GM19023 (cell line): ENCODE measurements around the gene TRAPPC3.
"Not testable (repeated sequence)": the region's sequence is repeated elsewhere in the genome, so short reads cannot be mapped to it uniquely, and the experiment has no call there.

Experiments used
- ATAC-seq: cut with Tn5 transposase; IDR thresholded peaks from one replicate; pipeline ENCODE4 v1.9.1; 2021; ENCODE audit warnings: mild to moderate bottlenecking, moderate library complexity; ENCODE audit not compliant: unreplicated experiment

The TRAPPC3 gene

DNA sequence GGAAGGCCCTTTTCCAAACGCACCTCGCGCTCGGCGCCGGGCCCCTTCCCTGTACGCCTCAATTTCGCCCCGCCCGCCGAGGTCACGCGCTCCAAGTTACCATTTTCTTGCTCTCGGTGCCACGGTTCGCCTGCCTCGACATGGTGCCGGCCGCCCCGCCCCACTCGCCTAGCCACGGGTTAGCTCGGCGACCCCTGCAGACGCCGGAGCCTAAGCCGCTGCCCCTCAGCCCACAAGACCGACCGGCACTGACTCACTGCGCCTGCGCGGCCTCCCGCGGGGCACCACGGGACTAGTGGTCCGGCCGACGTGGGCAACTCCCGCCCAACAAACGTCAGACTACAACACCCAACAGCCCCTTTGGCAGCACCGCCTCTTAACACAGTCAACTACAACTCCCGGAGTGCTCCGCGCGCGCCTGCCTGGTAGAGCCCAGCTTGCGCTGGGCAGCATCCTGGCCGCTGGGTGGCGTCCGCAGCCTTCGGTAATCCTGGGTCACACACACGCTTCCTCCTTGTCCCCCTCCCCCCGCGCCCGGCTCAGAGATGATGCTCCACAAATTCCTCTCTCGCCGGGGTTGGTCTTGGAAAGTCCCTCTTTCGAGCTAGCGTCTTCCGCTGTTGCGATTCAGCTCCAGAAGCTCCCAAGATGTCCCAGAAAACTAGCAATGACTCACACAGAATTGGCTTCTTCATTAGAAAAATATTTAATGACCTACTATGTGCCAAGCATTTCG is at the start of gene TRAPPC3:
Gene TRAPPC3 (minus strand): TSS at position 250 of the 736 bp plus-strand sequence. CDS start 108 bp downstream, at position 142.
- peak; percentile 86 for ATAC-seq

DNA sequence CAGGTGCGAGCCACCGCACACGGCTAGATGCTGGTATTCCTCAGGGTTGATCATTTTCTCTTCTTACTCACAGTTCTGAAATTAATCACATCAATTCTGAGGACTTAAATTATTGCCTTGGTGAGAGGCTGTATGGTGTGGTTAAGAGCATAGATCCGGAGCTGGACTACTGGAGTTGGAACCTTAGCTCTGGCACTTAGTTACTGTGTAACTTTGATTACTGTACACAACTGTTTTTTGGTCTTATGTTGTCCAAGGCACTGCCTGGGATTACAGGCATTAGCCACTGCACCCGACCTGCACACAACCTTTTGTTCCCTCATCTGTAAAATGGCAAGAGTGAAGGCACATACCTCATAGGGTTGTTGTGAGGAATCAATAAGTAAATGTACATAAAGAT is 49.4 kb upstream of the TRAPPC3 start:
- no peak for ATAC-seq

DNA sequence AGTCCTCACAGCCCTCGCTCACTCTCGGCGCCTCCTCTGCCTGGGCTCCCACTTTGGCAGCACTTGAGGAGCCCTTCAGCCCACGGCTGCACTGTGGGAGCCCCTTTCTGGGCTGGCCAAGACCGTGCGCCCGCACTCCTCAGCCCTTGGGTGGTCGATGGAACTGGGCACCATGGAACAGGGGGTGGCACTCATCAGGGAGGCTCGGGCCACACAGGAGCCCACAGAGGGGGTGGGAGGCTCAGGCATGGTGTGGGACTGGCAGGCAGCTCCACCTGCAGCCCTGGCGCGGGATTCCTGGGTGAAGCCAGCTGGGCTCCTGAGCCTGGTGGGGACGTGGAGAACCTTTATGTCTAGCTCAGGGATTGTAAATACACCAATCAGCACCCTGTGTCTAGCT is 47.5 kb upstream of the TRAPPC3 start:
- not testable (repeated sequence) for ATAC-seq

DNA sequence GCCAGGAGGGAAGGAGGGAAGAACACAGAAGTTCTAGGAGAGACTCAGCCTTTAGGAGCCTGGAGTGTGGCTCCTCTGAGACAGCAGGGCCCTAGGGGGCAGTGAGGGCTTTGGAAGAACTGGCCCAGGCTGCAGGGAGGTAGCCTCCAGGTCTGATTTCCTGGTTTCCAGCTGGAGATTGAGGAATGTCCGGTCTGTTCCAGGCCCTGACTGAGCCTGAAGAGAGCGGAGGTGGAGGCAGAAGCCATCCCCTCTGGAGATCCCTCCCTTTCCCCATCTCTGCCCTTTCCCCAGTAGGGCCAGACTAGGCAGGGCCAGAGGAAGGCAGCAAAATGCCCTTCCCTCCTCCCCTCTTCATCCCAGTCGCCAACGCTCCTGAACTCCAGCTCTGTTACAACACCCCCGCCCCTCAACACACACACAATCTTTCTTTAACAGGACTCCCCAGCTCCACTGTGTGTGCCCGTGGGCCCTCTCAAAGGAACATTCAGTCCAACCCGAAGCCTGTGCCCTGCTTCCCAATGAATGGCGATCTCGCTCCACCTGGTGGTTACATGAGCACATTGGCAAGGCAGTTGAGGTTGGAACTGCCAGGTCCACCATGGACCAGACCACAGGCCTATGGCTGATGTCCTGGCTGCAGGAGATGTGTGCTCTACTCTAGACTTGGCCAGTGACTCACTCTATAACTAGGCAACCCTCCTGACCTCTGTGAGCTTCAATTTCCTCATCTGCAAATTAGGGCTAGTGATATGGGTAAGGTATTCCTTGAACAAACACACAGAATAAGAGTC is 38.7 kb upstream of the TRAPPC3 start:
- ATAC-seq, result peak; percentile 55

DNA sequence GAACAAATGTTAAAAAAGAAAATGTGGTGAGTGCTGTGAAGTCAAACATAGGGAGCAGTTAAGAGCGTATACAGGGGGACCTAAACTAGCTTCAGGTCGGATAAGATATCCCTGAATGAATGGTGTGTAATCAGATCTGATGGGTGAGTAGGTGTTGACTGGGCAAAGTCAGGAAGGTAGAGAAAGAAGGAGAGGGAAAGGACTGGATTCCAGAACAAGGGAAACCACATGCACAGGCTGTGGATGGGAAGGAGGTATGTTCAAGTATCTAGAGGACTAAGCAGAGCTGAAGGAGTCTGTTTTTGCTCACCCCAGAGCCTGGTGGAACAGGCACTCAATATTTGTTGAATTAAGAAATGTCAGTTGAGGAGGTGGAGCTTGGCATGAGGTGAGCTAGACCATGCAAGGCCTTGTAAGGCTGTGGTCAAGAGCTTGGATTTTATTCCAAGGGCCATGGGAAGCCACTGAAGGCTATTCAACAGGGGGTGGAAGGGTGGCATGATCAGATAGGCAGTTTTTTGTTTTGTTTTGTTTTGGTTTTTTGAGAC is 34.1 kb upstream of the TRAPPC3 start:
- no peak for ATAC-seq

DNA sequence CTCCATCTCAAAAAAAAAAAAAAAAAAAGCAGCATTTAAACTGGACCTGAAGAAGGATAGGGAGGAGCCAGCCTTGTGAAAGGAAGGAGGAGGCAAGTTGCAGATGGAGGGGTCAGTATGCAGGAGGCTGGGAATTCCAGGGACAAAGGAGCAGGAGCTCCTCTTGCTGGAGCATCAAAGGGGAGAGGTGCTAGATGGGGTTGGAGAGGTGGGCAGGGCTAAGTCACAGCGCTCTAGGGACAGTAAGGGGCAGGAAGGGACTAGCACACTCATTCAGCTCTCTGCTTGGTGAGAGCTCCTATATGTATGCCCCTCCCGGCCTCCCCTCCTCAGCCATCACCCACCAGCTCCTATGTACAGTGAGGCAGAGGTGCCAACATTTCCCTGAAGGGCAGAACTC is 33.4 kb upstream of the TRAPPC3 start:
- no peak for ATAC-seq

DNA sequence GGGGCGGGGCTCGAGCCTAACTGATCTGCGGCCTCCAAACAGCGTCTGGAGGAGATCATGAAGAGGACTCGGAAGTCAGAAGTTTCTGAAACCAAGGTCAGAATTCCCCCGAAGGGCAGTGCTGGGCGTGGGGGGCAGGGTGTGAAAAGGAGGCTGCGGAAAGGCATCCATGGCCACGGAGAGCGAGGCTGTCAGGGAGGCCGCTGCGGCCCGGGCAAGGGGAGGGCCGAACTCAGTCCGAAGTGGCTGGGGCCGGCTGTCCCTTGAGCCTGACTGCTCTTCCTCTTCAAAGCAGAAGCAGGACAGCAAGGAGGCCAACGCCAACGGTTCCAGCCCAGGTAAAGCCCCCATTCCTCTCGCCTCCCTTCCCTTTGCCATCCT is 29.9 kb upstream of the TRAPPC3 start:
- ATAC-seq, result no peak

DNA sequence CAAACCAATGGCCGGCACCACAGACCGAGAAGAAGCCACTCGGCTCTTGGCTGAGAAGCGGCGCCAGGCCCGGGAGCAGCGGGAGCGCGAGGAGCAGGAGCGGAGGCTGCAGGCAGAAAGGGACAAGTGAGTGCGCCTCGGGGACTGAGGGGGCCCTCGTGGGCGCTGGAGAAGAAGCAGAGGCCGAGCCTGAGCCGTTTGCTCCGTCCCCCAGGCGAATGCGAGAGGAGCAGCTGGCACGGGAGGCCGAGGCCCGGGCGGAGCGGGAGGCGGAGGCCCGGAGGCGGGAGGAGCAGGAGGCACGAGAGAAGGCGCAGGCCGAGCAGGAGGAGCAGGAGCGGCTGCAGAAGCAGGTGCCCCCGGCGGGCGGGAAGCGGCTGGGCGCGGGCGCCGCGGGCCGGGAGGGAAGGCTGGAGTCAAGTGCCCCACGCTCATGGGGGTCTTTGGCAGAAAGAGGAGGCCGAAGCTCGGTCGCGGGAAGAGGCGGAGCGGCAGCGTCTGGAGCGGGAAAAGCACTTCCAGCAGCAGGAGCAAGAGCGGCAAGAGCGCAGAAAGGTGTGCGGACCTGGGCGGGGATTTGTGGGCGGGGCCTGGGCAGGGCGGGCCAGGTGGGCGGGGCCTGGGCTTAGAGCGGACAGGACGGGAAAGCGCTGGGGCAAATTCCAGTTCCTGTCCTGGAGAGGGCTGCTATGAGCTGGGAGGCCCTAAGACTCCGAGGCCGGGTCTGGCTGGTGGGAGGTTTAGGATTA is 29.4 kb upstream of the TRAPPC3 start:
- no peak for ATAC-seq

DNA sequence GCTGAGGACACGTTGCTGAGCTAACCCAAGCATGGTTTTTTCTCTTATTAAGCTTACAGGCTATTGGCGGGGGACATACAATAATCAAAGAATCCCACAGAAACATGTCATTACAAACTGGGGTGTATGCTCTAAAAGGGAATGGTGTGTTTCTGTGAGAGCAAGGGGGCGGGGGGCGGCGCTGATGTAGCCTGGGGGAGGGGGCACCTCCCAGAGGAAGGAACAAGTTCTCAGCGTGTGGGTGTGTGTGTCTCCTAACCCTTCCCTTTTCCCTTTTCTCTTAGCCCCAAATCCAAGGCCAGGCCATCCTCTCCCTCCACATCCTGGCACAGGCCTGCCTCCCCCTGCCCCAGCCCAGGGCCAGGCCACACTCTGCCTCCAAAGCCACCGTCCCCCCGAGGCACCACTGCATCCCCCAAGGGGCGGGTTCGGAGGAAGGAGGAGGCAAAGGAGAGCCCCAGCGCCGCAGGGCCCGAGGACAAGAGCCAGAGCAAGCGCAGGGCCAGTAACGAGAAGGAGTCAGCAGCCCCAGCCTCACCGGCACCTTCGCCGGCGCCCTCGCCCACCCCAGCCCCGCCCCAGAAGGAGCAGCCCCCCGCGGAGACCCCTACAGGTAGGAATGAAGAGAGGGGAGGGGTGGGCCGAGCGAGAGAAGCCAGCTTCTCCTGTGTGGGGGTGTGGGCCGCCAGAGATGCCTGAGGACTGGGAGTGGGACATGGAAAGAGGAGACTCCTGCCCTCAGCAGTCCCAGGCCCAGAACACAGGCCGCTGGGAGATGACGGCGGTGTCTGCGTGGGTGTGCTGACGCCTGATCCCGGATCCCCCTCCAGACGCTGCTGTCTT is 28.5 kb upstream of the TRAPPC3 start:
- ATAC-seq, result no peak

DNA sequence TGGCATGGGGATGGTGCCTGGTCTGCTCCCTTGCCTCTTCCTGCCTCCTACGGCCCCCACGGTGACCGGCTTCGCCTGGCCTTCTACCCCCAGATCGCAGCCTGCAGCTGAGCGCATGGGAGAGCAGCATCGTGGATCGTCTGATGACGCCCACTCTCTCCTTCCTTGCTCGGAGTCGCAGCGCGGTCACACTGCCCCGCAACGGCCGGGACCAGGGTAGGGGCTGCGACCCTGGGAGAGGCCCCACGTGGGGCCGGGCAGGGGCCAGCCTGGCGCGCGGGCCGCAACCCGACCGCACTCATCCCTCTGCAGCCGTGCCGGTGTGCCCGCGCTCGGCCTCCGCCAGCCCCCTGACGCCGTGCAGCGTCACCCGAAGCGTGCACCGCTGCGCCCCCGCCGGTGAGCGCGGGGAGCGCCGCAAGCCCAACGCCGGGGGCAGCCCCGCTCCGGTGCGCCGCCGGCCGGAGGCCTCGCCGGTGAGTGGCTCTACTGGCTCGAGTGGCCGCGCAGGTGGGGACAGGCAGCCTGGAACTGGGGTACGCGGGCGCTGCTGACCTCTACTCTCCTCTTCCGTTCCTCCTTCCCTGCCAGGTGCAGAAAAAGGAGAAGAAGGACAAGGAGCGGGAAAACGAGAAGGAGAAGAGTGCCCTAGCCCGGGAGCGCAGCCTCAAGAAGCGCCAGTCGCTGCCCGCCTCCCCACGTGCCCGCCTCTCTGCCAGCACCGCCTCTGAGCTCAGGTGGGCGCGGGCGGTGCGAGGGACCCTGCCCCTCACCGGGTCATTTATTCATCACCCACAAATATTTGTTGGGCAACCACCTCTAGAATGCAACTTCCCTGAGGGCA is 27.0 kb upstream of the TRAPPC3 start:
- no peak for ATAC-seq

DNA sequence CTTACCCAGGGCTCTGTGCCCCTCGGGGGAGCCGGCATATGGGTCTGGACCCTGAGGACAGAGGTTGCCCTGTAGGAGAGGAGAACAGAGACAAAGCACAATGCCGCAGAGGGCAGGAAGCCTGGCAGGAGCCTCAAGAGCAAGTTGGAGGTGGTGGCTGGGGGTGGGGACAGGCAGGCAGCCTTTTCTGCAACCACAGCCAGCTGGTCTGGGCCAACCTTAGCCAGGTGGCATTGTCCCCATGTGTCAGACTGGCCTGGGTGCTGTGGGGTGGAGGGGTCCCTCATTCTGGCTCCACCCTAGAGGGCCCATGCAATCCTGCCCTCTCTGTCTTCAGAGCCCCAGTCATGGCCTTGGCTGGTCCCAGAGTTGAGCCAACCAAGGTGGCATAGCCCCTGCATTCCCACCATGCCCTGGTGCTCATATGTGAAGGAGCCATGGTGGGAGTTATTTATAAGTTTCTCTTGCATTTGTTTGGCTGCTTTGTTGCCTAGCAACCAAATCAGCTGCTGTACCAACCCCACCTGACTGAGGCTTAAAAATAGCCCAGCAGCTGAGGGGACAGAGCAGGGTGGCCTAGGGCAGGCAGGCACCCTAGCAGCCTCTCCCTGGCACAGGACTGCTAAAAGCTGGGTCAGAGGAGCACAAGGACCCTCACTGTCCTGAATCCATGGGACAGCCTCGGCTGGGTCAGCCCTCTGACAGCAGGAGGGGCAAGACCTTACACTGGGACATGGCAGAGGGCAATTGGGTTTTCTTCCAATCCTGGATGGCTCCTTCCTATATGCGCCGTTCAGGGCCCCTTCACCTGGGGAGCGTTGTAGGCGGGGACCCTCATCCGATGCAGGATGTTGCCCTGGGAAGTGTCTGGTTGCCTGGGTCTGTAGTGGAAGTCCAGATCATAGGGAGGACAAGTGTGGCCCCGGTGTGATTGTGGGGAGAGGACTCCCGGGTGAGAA is 26.1 kb upstream of the TRAPPC3 start:
- no peak for ATAC-seq

DNA sequence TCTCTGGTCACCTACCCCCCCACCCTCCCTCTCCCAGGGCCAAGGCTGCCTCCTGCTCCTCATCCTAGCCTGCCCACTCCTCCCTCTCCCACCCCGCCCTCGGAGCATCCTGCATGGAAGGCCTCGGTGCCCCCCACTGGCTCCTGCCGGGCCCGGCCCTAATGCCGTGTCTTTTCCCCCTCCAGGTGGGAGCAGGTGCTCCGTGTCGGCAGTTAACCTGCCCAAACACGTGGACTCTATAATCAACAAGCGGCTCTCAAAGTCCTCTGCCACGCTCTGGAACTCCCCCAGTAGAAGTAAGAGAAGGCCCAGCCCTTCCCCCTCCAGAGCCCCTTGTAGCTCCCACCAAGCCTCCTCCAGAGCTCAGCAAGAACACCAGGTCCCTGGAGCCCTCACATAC is 25.4 kb upstream of the TRAPPC3 start:
- no peak for ATAC-seq

DNA sequence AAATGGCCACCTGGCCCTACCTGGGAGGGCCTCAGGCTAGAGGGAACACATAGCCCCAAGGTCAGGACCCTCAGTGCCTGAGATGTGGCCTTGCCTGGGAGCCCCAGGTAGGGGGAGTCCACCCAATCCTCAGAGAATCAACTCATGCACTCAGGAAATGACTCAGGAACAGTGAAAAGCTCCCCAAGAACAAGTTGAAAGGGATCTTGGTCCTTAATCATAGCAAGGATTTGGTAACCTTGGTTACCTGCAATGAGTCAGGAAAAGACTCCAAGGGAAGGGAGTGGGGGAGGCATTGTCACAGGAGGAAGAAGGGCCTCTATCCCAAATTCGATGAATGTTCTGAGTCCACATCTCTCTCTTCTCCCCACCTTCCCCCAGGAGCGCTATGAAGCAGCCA is 23.7 kb upstream of the TRAPPC3 start:
- no peak for ATAC-seq

DNA sequence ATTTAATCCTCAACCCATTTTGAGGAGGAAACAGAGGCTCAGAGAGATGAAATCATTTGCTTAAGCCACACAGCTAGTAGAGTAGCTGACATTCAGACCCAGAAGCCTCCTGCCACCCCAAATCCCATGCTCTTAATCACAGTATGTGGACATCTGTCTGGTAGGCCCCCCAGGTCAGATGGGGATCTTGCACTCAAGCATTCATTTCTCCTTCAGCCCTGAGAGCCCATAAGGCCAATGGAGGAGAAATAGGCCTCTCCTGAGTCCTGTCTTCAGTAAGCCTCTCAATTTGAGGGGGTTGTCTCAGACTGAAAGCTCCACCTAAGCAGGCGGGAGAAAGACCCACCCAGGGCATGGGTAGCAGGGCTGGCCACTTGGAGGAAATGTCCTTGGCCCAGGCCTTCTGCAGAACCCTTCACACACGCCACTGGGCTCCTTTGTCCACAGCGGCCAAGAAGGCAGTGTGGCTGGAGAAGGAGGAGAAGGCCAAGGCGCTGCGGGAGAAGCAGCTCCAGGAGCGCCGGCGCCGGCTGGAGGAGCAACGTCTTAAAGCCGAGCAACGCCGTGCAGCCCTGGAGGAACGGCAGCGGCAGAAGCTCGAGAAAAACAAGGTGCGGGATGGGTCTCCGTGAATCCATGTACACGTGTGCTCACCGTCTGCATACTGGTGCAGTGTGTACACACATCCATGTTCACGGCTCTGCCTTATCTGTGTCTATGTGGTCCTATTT is 22.9 kb upstream of the TRAPPC3 start:
- ATAC-seq, result no peak

DNA sequence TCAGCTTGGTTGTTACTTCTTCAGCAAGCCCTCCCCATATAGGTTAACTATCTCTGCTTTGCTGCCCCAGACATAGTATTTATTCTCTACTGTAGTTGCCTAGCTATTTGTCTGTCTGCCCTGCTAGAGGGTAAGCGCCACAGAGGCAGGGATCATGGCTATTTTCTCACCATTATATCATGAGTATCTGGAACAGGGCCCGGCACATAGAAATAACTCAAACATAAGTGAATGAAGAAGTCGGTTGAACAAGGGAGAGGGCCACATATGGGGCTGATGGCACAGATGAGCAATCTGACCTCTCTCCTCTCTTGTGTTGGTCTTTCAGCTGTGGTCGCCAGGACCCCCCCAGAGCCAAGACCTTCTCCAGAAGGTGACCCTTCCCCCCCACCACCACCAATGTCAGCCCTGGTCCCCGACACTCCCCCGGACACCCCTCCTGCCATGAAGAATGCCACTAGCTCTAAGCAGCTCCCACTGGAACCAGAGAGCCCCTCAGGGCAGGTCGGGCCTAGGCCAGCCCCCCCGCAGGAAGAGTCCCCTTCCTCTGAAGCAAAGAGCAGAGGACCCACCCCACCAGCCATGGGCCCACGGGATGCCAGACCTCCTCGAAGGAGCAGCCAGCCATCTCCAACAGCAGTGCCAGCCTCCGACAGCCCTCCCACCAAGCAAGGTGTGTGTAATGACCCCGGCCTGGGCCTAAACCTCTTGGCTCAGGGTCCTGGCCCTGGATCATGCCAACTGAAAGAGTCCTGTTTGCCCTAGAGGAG is 21.5 kb upstream of the TRAPPC3 start:
- no peak for ATAC-seq

DNA sequence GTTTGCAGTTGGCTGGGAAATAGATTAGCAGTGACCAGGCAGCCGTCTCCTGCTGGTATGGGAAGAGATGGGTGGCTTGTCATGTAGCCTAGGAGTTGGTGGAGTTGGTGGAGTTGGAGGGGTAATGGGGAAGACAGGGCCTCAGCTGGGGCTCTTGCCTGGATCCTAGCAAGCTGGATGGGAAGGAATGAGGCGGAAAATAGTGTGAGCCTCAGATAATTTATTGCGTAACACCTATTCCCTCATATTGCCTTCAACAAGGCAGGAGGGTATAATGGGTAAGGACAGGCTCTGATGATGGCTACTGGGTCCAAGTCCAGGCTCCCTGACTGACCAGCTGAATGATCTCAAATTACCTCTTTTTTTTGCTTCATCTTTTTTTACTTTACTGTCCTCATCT is 19.2 kb upstream of the TRAPPC3 start:
- ATAC-seq, result no peak
